Measurements from ENCODE around the gene NSMCE1.
"Not testable (repeated sequence)": the region's sequence is repeated elsewhere in the genome, so short reads cannot be mapped to it uniquely, and the experiment has no call there.

NSMCE1 gene

GRCh38 chr16:27289669-27290068 is 21.1 kb upstream of the NSMCE1 start:
- H3K23ac ChIP-seq (ENCODE audit: low read length) = no peak overlapping the region
- no peak overlapping the region for H3K4me2 ChIP-seq (ENCODE audit: low read length)
- no peak overlapping the region for H4K12ac ChIP-seq (ENCODE audit: low read depth, low read length)
- no peaks in the 10 kb centered on the region for H3K79me1 ChIP-seq (ENCODE audit: low read length)
- no peak overlapping the region for H2BK120ac ChIP-seq (ENCODE audit: insufficient read depth, low read length, poor library complexity)
- no peak overlapping the region for H3K4me3 ChIP-seq (ENCODE audit: low read depth, low read length)
- H2BK12ac ChIP-seq (ENCODE audit: low read length) = no peak overlapping the region
- no peaks in the 10 kb centered on the region for H3K79me2 ChIP-seq (ENCODE audit: control insufficient read depth, insufficient read depth, low read length, poor library complexity)
- no peak overlapping the region for H3K27ac ChIP-seq (ENCODE audit: low read depth, low read length)
- no CpG with 5 or more reads among the region's 6 CpGs for WGBS (ENCODE audit: extremely low coverage, insufficient coverage, insufficient read length)
- no peaks in the 10 kb centered on the region for H3K27me3 ChIP-seq (ENCODE audit: insufficient read depth, low read length)
- H2AFZ ChIP-seq (ENCODE audit: insufficient read depth, low read length, poor library complexity) = no peak overlapping the region
- no peak overlapping the region for H2BK5ac ChIP-seq (ENCODE audit: low read depth, low read length, poor library complexity)
- H3K9me3 ChIP-seq (ENCODE audit: insufficient read depth, low read depth, low read length) = no peaks in the 10 kb centered on the region
- no peak overlapping the region for H3K4ac ChIP-seq (ENCODE audit: low read depth, low read length)
- no peak overlapping the region for H3K18ac ChIP-seq (ENCODE audit: low read length)
- no peak for DNase-seq
- H4K8ac ChIP-seq (ENCODE audit: low read depth, low read length) = no peak overlapping the region
- H2AK5ac ChIP-seq (ENCODE audit: low read length) = no peak overlapping the region
- H3K14ac ChIP-seq (ENCODE audit: low read length) = no peak overlapping the region
- H4K91ac ChIP-seq (ENCODE audit: low read depth, low read length) = no peak overlapping the region
- H3K9ac ChIP-seq (ENCODE audit: low read length) = no peak overlapping the region
- no peaks in the 10 kb centered on the region for H3K4me1 ChIP-seq (ENCODE audit: control insufficient read depth in 1 of 2, insufficient read depth in 2 of 2, low read length in 2 of 2)
- no peaks in the 10 kb centered on the region for H3K36me3 ChIP-seq (ENCODE audit: control insufficient read depth in 1 of 2, insufficient read depth in 2 of 2, low read length in 2 of 2)

GRCh38 chr16:27288313-27288712 is 19.7 kb upstream of the NSMCE1 start:
- H3K27ac ChIP-seq (ENCODE audit: low read depth, low read length); H2AK5ac ChIP-seq (ENCODE audit: low read length); H4K8ac ChIP-seq (ENCODE audit: low read depth, low read length): not testable (repeated sequence)

GRCh38 chr16:27287887-27288286 is 19.3 kb upstream of the NSMCE1 start:
- no peak overlapping the region for H3K23ac ChIP-seq (ENCODE audit: low read length)
- H2AK5ac ChIP-seq (ENCODE audit: low read length) = no peak overlapping the region
- H3K18ac ChIP-seq (ENCODE audit: low read length) = no peak overlapping the region
- no peaks in the 10 kb centered on the region for H3K27me3 ChIP-seq (ENCODE audit: insufficient read depth, low read length)
- no peak overlapping the region for H4K91ac ChIP-seq (ENCODE audit: low read depth, low read length)
- no peak overlapping the region for H3K4me2 ChIP-seq (ENCODE audit: low read length)
- H3K9me3 ChIP-seq (ENCODE audit: insufficient read depth, low read depth, low read length) = no peaks in the 10 kb centered on the region
- H2BK5ac ChIP-seq (ENCODE audit: low read depth, low read length, poor library complexity) = no peak overlapping the region
- no peak overlapping the region for H4K12ac ChIP-seq (ENCODE audit: low read depth, low read length)
- H3K36me3 ChIP-seq (ENCODE audit: control insufficient read depth in 1 of 2, insufficient read depth in 2 of 2, low read length in 2 of 2) = no peaks in the 10 kb centered on the region
- H2AFZ ChIP-seq (ENCODE audit: insufficient read depth, low read length, poor library complexity) = no peak overlapping the region
- H3K4me1 ChIP-seq (ENCODE audit: control insufficient read depth in 1 of 2, insufficient read depth in 2 of 2, low read length in 2 of 2) = no peaks in the 10 kb centered on the region
- WGBS (ENCODE audit: extremely low coverage, insufficient coverage, insufficient read length) = no CpG with 5 or more reads among the region's 11 CpGs
- H2BK12ac ChIP-seq (ENCODE audit: low read length) = no peak overlapping the region
- no peak overlapping the region for H3K9ac ChIP-seq (ENCODE audit: low read length)
- H3K4me3 ChIP-seq (ENCODE audit: low read depth, low read length) = no peak overlapping the region
- no peaks in the 10 kb centered on the region for H3K79me2 ChIP-seq (ENCODE audit: control insufficient read depth, insufficient read depth, low read length, poor library complexity)
- no peak for DNase-seq
- H2BK120ac ChIP-seq (ENCODE audit: insufficient read depth, low read length, poor library complexity) = no peak overlapping the region
- no peaks in the 10 kb centered on the region for H3K79me1 ChIP-seq (ENCODE audit: low read length)
- H3K4ac ChIP-seq (ENCODE audit: low read depth, low read length) = no peak overlapping the region
- H3K27ac ChIP-seq (ENCODE audit: low read depth, low read length) = no peak overlapping the region
- no peak overlapping the region for H4K8ac ChIP-seq (ENCODE audit: low read depth, low read length)
- H3K14ac ChIP-seq (ENCODE audit: low read length) = no peak overlapping the region

More at GRCh38 chr16:27288313-27288712, 19.7 kb upstream of the NSMCE1 start:
- not testable (repeated sequence) for H3K4me1 ChIP-seq (ENCODE audit: control insufficient read depth in 1 of 2, insufficient read depth in 2 of 2, low read length in 2 of 2); H3K18ac ChIP-seq (ENCODE audit: low read length); H4K12ac ChIP-seq (ENCODE audit: low read depth, low read length); H3K9ac ChIP-seq (ENCODE audit: low read length); H3K79me2 ChIP-seq (ENCODE audit: control insufficient read depth, insufficient read depth, low read length, poor library complexity); H3K14ac ChIP-seq (ENCODE audit: low read length); H3K23ac ChIP-seq (ENCODE audit: low read length); H3K36me3 ChIP-seq (ENCODE audit: control insufficient read depth in 1 of 2, insufficient read depth in 2 of 2, low read length in 2 of 2); H3K4ac ChIP-seq (ENCODE audit: low read depth, low read length); H3K9me3 ChIP-seq (ENCODE audit: insufficient read depth, low read depth, low read length); H3K4me2 ChIP-seq (ENCODE audit: low read length); H3K4me3 ChIP-seq (ENCODE audit: low read depth, low read length); H4K91ac ChIP-seq (ENCODE audit: low read depth, low read length); H2BK120ac ChIP-seq (ENCODE audit: insufficient read depth, low read length, poor library complexity); H2BK12ac ChIP-seq (ENCODE audit: low read length); H2AFZ ChIP-seq (ENCODE audit: insufficient read depth, low read length, poor library complexity); DNase-seq; H2BK5ac ChIP-seq (ENCODE audit: low read depth, low read length, poor library complexity); H3K27me3 ChIP-seq (ENCODE audit: insufficient read depth, low read length); H3K79me1 ChIP-seq (ENCODE audit: low read length)
- WGBS (ENCODE audit: extremely low coverage, insufficient coverage, insufficient read length) = no CpG with 5 or more reads among the region's 6 CpGs

- Histone ChIP-seq H3K23ac (ENCODE audit: low read length) (no peak overlapping the region), H3K27me3 (ENCODE audit: insufficient read depth, low read length) (no peaks in the 10 kb centered on the region), H4K8ac (ENCODE audit: low read depth, low read length) (no peak overlapping the region), H2AK5ac (ENCODE audit: low read length) (no peak overlapping the region), H4K91ac (ENCODE audit: low read depth, low read length) (no peak overlapping the region), H3K9ac (ENCODE audit: low read length) (no peak overlapping the region), H3K27ac (ENCODE audit: low read depth, low read length) (no peak overlapping the region), H2BK12ac (ENCODE audit: low read length) (no peak overlapping the region), H3K18ac (ENCODE audit: low read length) (no peak overlapping the region), H3K4me2 (ENCODE audit: low read length) (no peak overlapping the region), H3K79me1 (ENCODE audit: low read length) (no peaks in the 10 kb centered on the region), H3K14ac (ENCODE audit: low read length) (no peak overlapping the region), H3K36me3 (ENCODE audit: control insufficient read depth in 1 of 2, insufficient read depth in 2 of 2, low read length in 2 of 2) (no peaks in the 10 kb centered on the region), H4K12ac (ENCODE audit: low read depth, low read length) (no peak overlapping the region), H3K4me3 (ENCODE audit: low read depth, low read length) (no peak overlapping the region), H2AFZ (ENCODE audit: insufficient read depth, low read length, poor library complexity) (no peak overlapping the region), H2BK120ac (ENCODE audit: insufficient read depth, low read length, poor library complexity) (no peak overlapping the region), H2BK5ac (ENCODE audit: low read depth, low read length, poor library complexity) (no peak overlapping the region), H3K79me2 (ENCODE audit: control insufficient read depth, insufficient read depth, low read length, poor library complexity) (no peaks in the 10 kb centered on the region), H3K4ac (ENCODE audit: low read depth, low read length) (no peak overlapping the region), H3K9me3 (ENCODE audit: insufficient read depth, low read depth, low read length) (no peaks in the 10 kb centered on the region), H3K4me1 (ENCODE audit: control insufficient read depth in 1 of 2, insufficient read depth in 2 of 2, low read length in 2 of 2) (no peaks in the 10 kb centered on the region)
- no peak for DNase-seq
- WGBS (ENCODE audit: extremely low coverage, insufficient coverage, insufficient read length) = no CpG with 5 or more reads among the region's 8 CpGs
Observed at GRCh38 chr16:27287051-27287811, 18.7 kb upstream of the NSMCE1 start.
